Measurements from ENCODE around the gene FOXA2. TPM values are rescaled to one million over a fixed set of nuclear protein-coding genes. Genes with fewer than 3 reads are reported as not detected.

The FOXA2 gene
- total and polyA plus RNA-seq, 2 donors from 2014 or later = 0.13 TPM; not detected in 1

DNA sequence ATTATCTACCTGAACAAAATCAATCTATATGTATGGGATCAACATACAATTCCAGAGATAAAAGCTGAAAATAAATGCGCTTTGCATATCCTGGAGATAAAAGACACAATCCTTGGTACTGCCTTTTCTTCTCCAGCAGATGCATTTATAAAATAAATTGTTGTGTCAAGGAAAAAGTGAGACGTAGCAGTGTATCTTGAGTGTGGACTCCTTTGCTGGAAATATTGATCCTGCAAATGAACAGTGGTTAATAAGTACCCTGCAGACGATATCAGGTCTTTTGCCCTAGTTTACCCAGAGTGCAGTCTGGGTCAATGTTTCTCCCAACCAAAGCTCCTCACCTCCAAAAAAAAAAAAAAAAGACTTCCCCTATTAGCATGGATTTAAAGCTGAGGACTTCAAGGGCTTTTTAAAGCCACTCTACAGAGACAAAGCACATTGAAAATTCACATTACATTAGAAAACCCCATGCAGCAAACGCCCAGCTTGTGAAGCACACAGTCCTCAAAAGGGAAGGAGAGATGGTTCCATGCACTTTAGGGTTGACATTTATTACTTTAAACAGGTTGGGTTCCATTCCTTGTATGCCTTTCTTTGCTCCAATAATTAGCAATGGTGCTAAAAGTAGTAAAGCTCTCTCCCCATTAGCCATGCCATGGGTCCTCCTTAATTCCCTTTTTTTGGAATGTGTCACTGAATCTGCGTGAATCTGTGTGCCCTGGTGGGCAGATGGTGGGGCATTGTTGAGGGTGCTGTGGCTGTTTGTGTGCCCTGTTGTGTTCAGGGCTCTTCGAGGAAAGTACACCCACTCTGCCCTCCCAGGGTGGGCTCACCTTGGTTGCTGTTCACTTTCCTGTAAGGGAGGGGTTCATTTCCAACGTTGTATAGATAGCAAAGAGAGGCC lies 21.1 kb downstream of the FOXA2 start:
- Histone ChIP-seq H3K9ac (ENCODE audit: low read length in 3 of 3) (no peak overlapping the region), H3K36me3 (ENCODE audit: control insufficient read depth in 2 of 3, insufficient read depth in 3 of 3, low read length in 3 of 3) (no peaks in the 10 kb centered on the region), H3K27ac (ENCODE audit: low read depth in 2 of 2, low read length in 2 of 2) (no peak overlapping the region), H3K9me3 (ENCODE audit: control insufficient read depth in 2 of 3, insufficient read depth in 1 of 3, low read length in 3 of 3) (no peaks in the 10 kb centered on the region), H3K4me1 (ENCODE audit: control insufficient read depth in 2 of 3, insufficient read depth in 2 of 3, low read depth in 1 of 3, low read length in 3 of 3) (no peaks in the 10 kb centered on the region), H3K27me3 (ENCODE audit: control insufficient read depth, insufficient read depth, low read length) (peaks cover 84% of the 10 kb centered on the region), H3K4me3 (ENCODE audit: low read length in 3 of 3) (no peak overlapping the region)
- intact Hi-C loops (cut with DNase I) = no loop called here
- FAIRE-seq (no peak), DNase-seq (no peak)
- TF ChIP-seq CTCF (IDR thresholded peaks at IDR 0.05; ENCODE audit: borderline replicate concordance, extremely low read depth, insufficient read depth) = no peak

GRCh38 chr20:22562620-22563019 lies 21.8 kb downstream of the FOXA2 start:
- Histone ChIP-seq H3K27me3 (ENCODE audit: control insufficient read depth, insufficient read depth, low read length) (peaks cover 81% of the 10 kb centered on the region), H3K4me3 (ENCODE audit: low read length in 3 of 3) (no peak overlapping the region), H3K36me3 (ENCODE audit: control insufficient read depth in 2 of 3, insufficient read depth in 3 of 3, low read length in 3 of 3) (no peaks in the 10 kb centered on the region), H3K4me1 (ENCODE audit: control insufficient read depth in 2 of 3, insufficient read depth in 2 of 3, low read depth in 1 of 3, low read length in 3 of 3) (no peaks in the 10 kb centered on the region), H3K27ac (ENCODE audit: low read depth in 2 of 2, low read length in 2 of 2) (no peak overlapping the region), H3K9me3 (ENCODE audit: control insufficient read depth in 2 of 3, insufficient read depth in 1 of 3, low read length in 3 of 3) (no peaks in the 10 kb centered on the region), H3K9ac (ENCODE audit: low read length in 3 of 3) (no peak overlapping the region)
- no peak for TF ChIP-seq CTCF (IDR thresholded peaks at IDR 0.05; ENCODE audit: borderline replicate concordance, extremely low read depth, insufficient read depth)
- no peak for DNase-seq
- intact Hi-C loops (cut with DNase I) = no loop called here
- no peak for FAIRE-seq

DNA sequence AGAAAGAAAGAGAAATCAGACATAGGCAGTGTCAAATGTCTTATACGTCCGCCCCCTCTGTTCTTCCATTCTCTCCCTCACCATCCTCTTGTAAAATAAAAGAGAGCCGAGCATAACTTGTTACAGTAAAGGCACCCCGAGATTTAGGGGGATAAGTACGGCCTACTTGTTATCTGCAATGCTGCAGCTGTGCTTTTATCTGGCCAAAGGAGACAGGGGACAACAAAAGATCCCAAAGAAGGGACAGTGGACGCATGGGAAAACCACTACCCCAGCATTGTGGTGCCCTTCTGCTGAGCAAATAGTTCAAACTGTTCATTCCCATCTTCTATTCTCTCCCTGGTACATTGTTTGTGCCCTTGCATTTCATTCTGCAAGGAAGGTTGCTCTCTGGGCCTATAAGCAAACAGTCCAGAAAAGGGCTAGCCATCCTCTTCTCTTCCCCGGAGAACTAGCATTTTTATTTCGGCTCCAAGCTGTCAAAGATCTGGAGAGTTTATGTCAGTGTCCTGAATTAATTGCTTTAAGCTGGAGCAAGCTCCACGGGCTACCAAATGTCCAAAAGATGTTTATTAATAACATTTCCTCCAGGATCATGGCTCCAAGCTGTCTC lies 22.3 kb downstream of the FOXA2 start:
- TF ChIP-seq CTCF (IDR thresholded peaks at IDR 0.05; ENCODE audit: borderline replicate concordance, extremely low read depth, insufficient read depth) = no peak
- no peaks in the 10 kb centered on the region for H3K36me3 ChIP-seq (ENCODE audit: control insufficient read depth in 2 of 3, insufficient read depth in 3 of 3, low read length in 3 of 3)
- intact Hi-C loops (cut with DNase I) = no loop called here
- H3K27me3 ChIP-seq (ENCODE audit: control insufficient read depth, insufficient read depth, low read length) = peaks cover 77% of the 10 kb centered on the region
- no peak overlapping the region for H3K9ac ChIP-seq (ENCODE audit: low read length in 3 of 3)
- DNase-seq (no peak), FAIRE-seq (no peak)
- H3K4me3 ChIP-seq (ENCODE audit: low read length in 3 of 3) = no peak overlapping the region
- no peaks in the 10 kb centered on the region for H3K9me3 ChIP-seq (ENCODE audit: control insufficient read depth in 2 of 3, insufficient read depth in 1 of 3, low read length in 3 of 3)
- no peak overlapping the region for H3K27ac ChIP-seq (ENCODE audit: low read depth in 2 of 2, low read length in 2 of 2)
- H3K4me1 ChIP-seq (ENCODE audit: control insufficient read depth in 2 of 3, insufficient read depth in 2 of 3, low read depth in 1 of 3, low read length in 3 of 3) = no peaks in the 10 kb centered on the region

All from kidney (tissue), 14 donors.